Duodenal mucosa (tissue), 2 donors: ENCODE data around the gene C22orf31.
"Not testable (repeated sequence)": the region's sequence is repeated elsewhere in the genome, so short reads cannot be mapped to it uniquely, and the experiment has no call there.

Experiments used
- H3K27ac ChIP-seq: one replicate; pipeline ENCODE4 v1.7.0; 2013; ENCODE audit warnings: low read depth, low read length
- H3K27me3 ChIP-seq, 2 donors: one replicate each; pipeline ENCODE4 v1.7.0; 2013; ENCODE audit warnings: low read length in 2 of 2, control low read depth in 1 of 2; ENCODE audit not compliant: insufficient read depth in 2 of 2, control insufficient read depth in 1 of 2
- H3K36me3 ChIP-seq, 2 donors: one replicate each; pipeline ENCODE4 v1.7.0; 2013; ENCODE audit warnings: low read length in 2 of 2, control low read depth in 1 of 2; ENCODE audit not compliant: insufficient read depth in 2 of 2, control insufficient read depth in 1 of 2
- H3K4me1 ChIP-seq, 2 donors: one replicate each; pipeline ENCODE4 v1.7.0; 2013; ENCODE audit warnings: low read length in 2 of 2, control low read depth in 1 of 2; ENCODE audit not compliant: insufficient read depth in 2 of 2, control insufficient read depth in 1 of 2
- H3K4me3 ChIP-seq, 2 donors: one replicate each; pipeline ENCODE4 v1.7.0; 2013; ENCODE audit warnings: low read length in 2 of 2, low read depth in 1 of 2
- H3K9ac ChIP-seq, 2 donors: one replicate each; pipeline ENCODE4 v1.7.0; 2013; ENCODE audit warnings: low read length in 2 of 2, low read depth in 1 of 2
- H3K9me3 ChIP-seq, 2 donors: one replicate each; pipeline ENCODE4 v1.7.0; 2013; ENCODE audit warnings: low read length in 2 of 2, control low read depth in 1 of 2; ENCODE audit not compliant: control insufficient read depth in 1 of 2

The C22orf31 gene

DNA sequence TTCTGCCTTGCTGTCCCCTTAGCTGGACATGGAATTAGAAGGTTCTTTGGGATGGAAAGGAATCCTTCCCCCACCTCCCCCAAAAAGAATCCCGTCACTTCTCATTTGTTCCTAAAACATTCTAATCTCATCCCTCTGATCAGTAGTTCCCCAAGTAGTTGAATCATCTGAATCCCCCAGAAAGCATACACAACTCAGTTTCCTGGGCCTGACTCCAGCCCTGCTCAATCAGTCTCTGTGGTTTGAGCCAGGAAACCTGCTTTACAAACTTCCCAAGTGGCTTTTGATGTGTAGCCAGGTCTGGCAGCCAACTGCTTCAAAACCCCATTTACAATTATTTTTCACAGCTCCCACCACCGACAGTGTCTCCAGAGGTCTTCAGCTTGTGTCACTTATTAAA is 20.2 kb downstream of the C22orf31 start:
- Histone ChIP-seq H3K4me1 (peaks cover 12 to 16% of the 10 kb centered on the region in 2 donors), H3K36me3 (peaks cover 5 to 14% of the 10 kb centered on the region in 2 donors), H3K9ac (no peak overlapping the region), H3K9me3 (no peaks in the 10 kb centered on the region), H3K27me3 (no peaks in the 10 kb centered on the region), H3K27ac (no peak overlapping the region), H3K4me3 (no peak overlapping the region)

DNA sequence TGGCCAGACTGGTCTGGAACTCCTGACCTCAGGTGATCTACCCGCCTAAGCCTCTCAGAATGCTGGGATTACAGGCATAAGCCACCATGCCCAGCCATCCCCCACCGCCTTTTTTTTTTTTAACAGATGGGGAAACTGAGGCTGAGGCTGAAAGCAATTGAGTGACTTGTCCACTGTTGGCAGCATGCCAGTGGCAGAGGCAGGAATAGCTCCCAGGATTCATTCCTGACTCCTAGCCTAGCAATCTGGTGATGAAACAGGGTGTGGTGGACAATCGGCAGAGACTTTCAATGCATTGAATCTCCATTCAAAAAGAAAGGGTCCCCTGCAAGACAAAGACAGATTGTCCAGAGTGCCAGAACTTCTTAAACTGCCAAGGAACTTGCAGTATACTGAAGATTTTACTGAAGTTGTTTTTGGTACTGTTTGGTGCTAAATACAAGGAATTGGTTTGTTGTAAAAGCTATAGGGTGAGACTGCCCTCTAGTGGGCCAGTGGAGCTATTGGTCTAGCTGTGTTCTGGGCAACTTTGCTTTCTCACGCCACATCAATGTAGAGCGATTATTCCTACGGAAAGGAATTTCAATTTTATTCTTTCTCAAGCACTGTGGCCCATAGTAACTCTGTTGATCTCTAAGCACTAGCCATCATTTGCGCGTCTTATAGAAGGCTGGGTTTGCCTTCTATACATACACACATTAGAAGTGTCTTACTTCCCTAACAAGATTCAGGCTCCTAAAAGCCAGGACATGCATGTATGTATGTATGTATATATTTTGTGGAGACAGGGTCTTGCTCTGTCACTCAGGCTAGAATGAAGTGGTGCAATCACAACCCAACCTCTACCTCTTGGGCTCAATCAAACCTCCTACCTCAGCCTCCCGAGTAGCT is 21.0 kb downstream of the C22orf31 start:
- no peaks in the 10 kb centered on the region for H3K9me3 ChIP-seq
- H3K27me3 ChIP-seq = no peaks in the 10 kb centered on the region
- H3K9ac ChIP-seq = no peak overlapping the region
- H3K36me3 ChIP-seq = peaks cover 0 to 7% of the 10 kb centered on the region in 2 donors
- peaks cover 12 to 16% of the 10 kb centered on the region in 2 donors for H3K4me1 ChIP-seq
- H3K27ac ChIP-seq = no peak overlapping the region
- no peak overlapping the region for H3K4me3 ChIP-seq

DNA sequence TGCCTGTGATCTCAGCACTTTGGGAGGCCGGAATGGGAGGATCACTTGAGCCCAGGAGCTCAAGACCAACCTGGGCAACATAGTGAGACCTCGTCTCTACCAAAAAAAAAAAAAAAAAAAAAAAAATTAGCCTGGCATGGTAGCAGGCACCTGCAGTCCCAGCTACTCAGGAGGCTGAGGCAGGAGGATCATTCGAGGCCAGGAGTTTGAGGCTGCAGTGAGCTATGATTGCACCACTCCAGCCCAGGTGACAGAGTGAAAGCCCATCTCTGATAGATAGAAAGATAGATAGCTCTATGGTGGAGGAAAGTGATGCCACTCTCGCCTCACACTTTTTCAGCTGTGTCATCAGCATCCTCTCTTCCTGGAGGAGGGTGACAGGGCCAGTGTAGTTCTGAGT is 21.9 kb downstream of the C22orf31 start:
- H3K36me3 ChIP-seq, H3K27ac ChIP-seq, H3K9me3 ChIP-seq, H3K4me3 ChIP-seq, H3K9ac ChIP-seq, H3K27me3 ChIP-seq: not testable (repeated sequence)
- H3K4me1 ChIP-seq = peaks cover 12 to 16% of the 10 kb centered on the region in 2 donors

DNA sequence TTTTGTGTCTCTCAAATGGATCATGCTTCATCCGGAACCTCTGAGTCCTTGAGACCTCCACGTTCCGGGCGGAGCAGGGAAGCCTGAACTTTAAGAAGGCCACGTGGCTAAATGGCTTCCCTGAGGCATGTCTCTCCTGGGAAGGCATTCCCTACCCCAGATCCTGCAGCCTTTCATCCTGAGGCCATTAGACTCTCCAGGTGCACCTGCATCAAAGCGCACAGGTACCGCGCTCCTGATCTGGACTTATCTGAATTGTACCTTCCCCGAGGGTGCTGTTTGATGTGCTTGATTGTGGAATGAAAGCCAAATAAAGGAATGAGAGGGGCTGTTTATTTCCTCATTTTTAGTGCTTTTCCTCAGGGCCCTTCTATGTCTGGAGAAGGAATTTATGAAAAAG is 22.5 kb downstream of the C22orf31 start:
- Histone ChIP-seq H3K9ac (no peak overlapping the region), H3K4me3 (no peak overlapping the region), H3K27ac (no peak overlapping the region), H3K36me3 (no peaks in the 10 kb centered on the region), H3K4me1 (peaks cover 12% of the 10 kb centered on the region in 2 donors), H3K27me3 (no peaks in the 10 kb centered on the region), H3K9me3 (no peaks in the 10 kb centered on the region)

DNA sequence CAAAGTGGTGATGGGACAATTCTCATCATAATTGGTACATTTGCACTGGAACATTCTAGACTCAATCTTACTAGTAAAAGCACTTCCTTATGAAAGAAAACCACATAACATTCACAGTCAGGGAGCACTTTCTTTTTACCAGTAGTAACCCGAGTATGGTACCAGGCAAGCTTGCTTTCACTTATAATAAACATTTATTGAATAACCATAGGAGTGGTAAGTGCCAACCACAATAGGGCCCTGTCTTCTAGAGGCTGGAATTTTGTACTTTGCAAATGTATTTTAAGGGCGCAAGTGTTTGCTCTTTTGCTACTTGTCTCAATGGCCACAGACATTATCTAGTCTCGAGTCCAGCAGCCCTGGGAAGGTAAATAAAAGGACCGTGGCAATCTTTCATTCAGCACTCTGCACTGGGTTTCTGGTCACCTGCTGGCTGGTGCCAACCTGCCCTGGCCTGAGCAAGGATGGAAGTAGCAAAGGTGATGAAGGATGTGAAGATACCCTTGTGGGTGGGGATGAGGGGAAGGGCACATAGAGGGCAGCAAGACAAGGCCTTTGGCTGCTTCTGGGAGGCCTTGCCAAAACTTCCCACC is 24.2 kb downstream of the C22orf31 start:
- H3K4me1 ChIP-seq = peaks cover 12 to 13% of the 10 kb centered on the region in 2 donors
- H3K36me3 ChIP-seq = no peaks in the 10 kb centered on the region
- no peak overlapping the region for H3K4me3 ChIP-seq
- no peak overlapping the region for H3K27ac ChIP-seq
- H3K27me3 ChIP-seq = no peaks in the 10 kb centered on the region
- H3K9ac ChIP-seq = no peak overlapping the region
- no peaks in the 10 kb centered on the region for H3K9me3 ChIP-seq

DNA sequence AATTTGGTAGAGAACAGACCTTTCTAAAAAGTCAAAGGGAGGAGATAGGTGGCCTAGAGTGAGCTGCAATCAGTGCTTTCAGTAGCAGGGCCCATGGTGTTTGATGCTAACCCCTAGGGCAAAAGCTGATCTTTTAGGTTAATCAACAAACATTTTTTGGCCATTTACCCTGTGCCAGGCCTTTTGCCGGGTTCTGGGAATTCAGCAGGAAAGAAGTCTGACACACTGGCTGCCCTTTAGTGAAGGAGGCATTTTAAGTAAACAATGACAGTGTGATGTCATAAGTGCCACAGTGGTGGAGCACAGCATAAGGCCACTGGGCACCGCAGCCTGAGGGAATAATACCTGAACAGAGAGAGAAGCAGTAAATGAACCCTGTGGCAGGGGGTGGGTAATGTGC is 29.0 kb downstream of the C22orf31 start:
- H3K4me3 ChIP-seq = no peak overlapping the region
- no peaks in the 10 kb centered on the region for H3K9me3 ChIP-seq
- H3K27me3 ChIP-seq = no peaks in the 10 kb centered on the region
- H3K9ac ChIP-seq = no peak overlapping the region
- no peaks in the 10 kb centered on the region for H3K36me3 ChIP-seq
- H3K27ac ChIP-seq = no peak overlapping the region
- H3K4me1 ChIP-seq = peaks cover 31 to 38% of the 10 kb centered on the region in 2 donors

DNA sequence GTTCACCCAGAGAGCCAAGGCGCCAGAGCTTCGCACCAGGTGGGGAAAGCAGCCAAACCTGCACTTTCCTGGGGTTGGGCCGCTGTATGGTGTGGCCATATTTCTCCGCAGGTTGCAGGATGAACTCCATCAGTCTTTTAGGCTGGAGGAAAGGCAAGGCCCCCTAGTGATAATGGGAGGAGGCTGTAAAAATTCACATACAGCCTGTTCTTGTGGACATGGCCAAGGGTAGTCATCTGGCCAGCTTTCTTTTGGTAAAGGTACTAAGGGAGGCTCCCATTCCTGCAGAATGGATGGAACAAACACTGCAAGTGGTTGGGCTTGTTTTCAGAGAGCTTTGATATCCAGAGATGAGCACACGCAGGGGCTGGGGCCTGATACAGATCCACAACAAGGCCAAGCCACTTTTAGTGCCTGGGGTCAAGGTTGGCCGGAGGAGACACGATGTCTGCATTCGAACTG is 29.6 kb downstream of the C22orf31 start:
- H3K36me3 ChIP-seq = no peaks in the 10 kb centered on the region
- peaks cover 31 to 33% of the 10 kb centered on the region in 2 donors for H3K4me1 ChIP-seq
- no peak overlapping the region for H3K9ac ChIP-seq
- H3K9me3 ChIP-seq = no peaks in the 10 kb centered on the region
- no peak overlapping the region for H3K4me3 ChIP-seq
- no peaks in the 10 kb centered on the region for H3K27me3 ChIP-seq
- peak overlapping the region; percentile 53 for H3K27ac ChIP-seq

DNA sequence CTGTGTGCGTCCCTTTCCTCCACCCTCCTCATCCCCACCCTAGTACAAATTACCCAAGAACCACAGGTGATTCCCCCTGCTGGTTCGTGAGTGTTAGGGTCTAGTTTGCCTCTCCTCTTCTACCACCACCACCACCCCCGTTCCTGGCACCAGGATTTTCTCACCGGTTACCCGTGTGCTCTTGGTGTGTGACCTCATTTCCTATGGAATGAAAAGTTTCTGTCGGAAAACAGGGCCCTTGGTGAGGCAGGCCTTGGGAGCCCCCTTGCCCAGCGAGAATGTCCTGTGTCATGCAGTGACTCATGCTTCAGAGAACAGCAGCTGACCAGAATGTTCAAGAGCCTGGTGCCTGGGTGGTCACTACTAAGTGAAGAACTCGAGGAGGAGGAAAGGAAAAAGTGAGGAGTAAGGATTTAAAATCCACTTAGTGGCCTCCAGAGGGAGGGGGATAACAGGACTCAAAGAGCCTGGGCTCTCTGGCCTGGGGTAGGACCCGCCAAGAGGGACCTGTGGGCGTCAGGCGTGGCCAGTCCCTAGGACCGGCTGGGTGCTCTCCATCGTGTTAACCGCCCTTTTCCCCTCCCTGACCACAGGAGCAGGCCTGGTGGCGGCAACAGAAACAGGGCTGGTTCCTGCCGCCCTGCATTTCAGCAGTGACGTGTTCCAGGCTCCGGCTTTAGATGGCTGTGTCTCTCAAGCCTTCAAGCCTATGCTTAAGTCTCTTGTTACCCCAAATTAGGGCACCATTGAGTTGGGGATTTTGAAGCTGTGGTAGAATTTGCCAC is 30.2 kb downstream of the C22orf31 start:
- Histone ChIP-seq H3K27ac (peak overlapping the region; percentile 53), H3K36me3 (no peaks in the 10 kb centered on the region), H3K9ac (peak overlapping the region in 1 of 2 donors; percentile 20), H3K27me3 (no peaks in the 10 kb centered on the region), H3K4me1 (peaks cover 31% of the 10 kb centered on the region in 2 donors), H3K4me3 (peak overlapping the region; percentile 55 to 61), H3K9me3 (no peaks in the 10 kb centered on the region)

DNA sequence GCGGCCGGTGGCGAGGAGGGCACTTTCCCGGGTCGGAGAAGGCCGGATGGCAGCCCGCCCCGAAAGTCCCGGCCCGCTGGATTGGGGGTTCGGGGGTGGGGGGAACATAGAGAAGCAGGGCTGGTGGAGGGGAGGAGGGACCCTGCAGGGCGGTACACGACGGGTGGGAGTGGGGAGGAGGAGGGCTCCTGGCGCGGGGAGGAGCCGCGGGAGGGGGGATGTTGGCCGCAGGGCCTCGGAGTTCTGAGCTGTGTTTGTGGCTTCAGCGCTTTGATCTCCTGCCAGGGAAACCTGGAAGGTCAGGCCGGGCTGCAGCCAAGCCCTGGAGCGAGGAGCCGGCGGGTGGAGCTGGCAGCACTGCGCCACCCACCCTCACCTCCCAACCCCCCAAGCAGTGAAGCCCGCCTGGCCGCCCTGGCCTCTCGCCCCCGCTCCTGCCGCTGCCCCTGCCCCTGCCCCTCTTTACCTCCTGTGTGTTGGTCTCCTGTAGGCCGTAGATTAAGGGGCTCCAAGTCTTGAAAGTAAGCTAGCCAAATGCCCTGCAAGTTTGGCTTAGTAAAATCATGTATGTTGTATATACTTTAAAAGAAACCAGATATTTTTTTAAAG is 30.9 kb downstream of the C22orf31 start:
- Histone ChIP-seq H3K4me1 (peaks cover 31% of the 10 kb centered on the region in 2 donors), H3K9me3 (no peaks in the 10 kb centered on the region), H3K36me3 (no peaks in the 10 kb centered on the region)

More for the DNA sequence above, 30.9 kb downstream of the C22orf31 start:
- H3K27me3 ChIP-seq = no peaks in the 10 kb centered on the region
- peak overlapping the region; percentile 36 for H3K27ac ChIP-seq
- peak overlapping the region; percentile 55 to 61 for H3K4me3 ChIP-seq
- H3K9ac ChIP-seq = peak overlapping the region; percentile 20 to 45
